GM12892 (cell line): ENCODE data around the gene NRSN1.

Experiments used
- POLR2A ChIP-seq: IDR thresholded peaks from 2 replicates; pipeline ENCODE4 v1.6.1; 2011; ENCODE audit warnings: low read depth, low read length, control low read depth
- POLR2AphosphoS5 ChIP-seq: IDR thresholded peaks from 2 replicates; pipeline ENCODE4 v1.6.1; 2011; ENCODE audit warnings: low read depth, low read length, control low read depth
- TAF1 ChIP-seq: IDR thresholded peaks from 2 replicates; pipeline ENCODE4 v1.6.1; 2011; ENCODE audit warnings: low read depth, mild to moderate bottlenecking, control low read depth, low read length, borderline replicate concordance

DNA sequence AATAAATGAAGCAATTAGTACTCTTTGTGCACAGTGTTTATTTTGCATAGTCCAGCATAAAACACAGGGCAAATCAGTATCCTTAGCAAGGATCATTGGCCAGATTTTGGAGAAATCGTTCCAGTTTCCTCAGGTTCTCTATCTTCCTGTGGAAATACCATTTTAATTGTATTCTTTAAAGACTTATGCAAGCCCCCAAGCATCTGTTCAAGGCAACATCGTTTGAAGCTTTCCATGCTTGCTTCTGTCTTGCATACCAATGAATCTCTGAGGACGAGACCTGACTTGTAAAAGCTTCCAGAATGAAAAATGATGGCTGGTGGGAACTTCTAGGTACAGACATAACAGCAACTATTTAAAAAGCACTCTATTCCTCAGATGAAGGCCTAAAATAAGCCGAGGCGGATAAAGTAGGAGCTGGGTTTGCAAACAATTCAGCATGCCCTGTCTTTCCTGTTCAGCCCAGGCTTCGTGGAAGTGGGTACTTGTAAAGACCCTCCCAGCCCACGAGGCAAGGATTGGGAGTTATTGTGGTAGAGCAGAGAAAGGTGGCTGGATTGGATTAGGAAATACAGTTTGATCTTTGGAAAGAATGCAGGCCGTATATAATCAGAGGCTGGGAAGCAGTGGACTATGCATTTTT, 21.6 kb downstream of the NRSN1 start:
- TF ChIP-seq POLR2AphosphoS5 = no peak
- TF ChIP-seq POLR2A = no peak
- no peak for TF ChIP-seq TAF1
